GM21737 (cell line): ENCODE results near the gene DAPK1.

Experiments
- ATAC-seq: cut with Tn5 transposase; IDR thresholded peaks from one replicate; pipeline ENCODE4 v1.9.1; 2021; ENCODE audit warnings: mild to moderate bottlenecking, moderate library complexity; ENCODE audit not compliant: unreplicated experiment

DAPK1 gene

GRCh38 chr9:87638292-87638691 lies 140.6 kb downstream of the DAPK1 start:
- ATAC-seq = no peak

GRCh38 chr9:87639949-87640348 lies 142.3 kb downstream of the DAPK1 start:
- no peak for ATAC-seq

DNA sequence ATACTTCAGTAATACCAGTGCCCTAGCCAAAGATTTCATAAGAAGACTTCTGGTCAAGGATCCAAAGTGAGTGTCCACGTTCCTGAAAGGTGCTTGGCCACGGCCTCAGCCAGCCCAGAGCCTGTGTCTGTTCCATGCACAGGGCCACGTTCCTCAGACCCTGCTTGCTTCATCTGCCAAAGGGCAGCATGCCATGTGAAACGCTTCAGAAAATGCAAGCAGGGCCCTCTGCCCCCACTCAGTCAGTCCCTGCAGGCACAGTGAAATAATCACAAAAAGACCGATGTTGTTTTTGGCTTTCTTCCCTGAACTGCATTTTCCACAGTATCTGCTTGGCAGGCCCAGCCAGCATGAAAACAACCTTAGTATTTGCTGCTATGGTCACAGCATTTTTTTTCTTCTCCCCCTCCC lies 142.7 kb downstream of the DAPK1 start:
- no peak for ATAC-seq

GRCh38 chr9:87641067-87641466 lies 143.4 kb downstream of the DAPK1 start:
- no peak for ATAC-seq

GRCh38 chr9:87642330-87643106 lies 144.9 kb downstream of the DAPK1 start:
- no peak for ATAC-seq

GRCh38 chr9:87643107-87643650 lies 145.5 kb downstream of the DAPK1 start:
- ATAC-seq = no peak

- ATAC-seq = no peak
Measured at GRCh38 chr9:87643778-87644570, 146.3 kb downstream of the DAPK1 start.

DNA sequence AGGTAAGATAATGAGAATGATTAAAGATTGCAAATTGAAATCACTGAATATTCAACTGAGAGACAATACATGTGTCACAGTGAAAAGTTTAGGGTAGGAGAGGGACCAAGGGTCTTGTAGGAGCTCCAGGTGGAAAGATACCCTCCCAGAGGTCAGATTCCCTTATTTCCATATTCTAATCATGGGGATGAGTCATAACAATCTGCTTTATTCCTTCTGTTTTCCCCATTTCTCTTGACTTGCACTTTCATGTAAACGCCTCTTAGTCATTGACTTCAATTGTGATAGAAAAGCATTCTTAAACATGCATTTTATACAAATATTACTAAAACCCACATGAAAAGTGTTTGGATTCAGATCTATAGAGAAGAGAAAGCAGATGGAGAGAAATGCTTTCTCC lies 147.0 kb downstream of the DAPK1 start:
- no peak for ATAC-seq

DNA sequence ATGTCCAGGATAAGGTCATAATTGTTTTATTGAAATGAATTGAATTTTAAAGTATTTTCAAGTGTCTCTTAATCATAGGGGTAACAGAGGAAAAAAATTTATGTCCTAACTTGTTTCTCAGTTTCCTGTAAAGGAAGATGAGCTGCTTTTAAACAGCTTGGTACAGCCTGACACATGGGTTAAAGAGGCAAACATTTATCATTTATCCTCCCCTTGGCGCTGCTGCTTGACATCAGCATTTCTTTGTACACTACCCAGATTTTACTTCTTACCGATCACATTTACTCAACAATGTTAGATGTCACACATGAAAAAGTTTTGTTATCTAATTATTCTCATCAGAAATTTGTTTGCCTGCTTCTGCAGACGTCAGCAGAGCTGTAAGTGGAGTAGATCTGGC lies 148.9 kb downstream of the DAPK1 start:
- no peak for ATAC-seq

DNA sequence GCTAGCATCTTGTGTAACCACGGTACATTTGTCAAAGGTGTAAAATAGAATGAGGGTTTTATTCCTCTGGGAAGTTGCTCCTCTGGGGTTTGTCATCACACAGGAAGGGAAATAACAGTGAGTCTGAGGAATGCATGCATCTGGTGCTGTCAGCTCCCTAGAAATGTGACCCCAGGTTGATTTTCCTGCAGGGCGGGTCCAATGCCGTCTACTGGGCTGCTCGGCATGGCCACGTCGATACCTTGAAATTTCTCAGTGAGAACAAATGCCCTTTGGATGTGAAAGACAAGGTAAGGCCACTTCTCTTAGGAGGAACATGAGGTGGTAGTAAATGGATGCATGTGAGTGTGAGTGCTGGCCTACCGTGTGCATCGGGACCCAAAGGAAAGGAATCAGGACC lies 149.4 kb downstream of the DAPK1 start:
- ATAC-seq = no peak

- ATAC-seq = no peak
Measured at GRCh38 chr9:87648606-87649005, 150.9 kb downstream of the DAPK1 start.

DNA sequence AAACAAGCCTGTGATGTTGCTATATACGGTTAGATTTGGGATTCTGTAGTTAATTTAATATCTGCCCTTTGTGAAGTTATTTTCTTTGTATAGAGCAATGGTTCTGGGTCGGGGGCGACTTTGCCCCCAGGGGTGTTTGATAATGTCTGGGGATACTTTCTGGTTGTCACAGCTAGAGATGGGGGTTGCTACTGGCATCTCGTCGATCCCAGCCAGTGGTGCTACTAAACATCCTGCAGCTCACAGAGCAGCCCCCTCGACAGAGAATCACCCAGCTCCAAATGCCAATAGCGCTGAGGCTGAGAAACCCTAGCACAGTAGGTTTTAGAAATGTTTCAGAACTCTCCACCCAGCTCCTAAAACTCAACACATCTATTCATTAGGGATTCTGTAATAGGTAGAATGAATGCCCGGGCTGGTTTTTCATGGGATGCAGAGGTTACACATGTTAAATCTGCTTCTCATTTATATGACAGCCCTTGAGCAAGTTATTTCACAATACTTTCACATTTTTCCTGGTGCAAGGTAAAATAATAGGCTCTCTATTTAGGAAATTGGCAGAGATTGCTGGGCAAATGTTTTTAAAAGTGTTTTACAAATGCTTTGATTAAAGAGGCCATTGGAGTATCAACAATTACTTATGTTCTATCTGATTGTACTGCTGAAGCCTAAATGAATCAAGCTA lies 153.1 kb downstream of the DAPK1 start:
- no peak for ATAC-seq

DNA sequence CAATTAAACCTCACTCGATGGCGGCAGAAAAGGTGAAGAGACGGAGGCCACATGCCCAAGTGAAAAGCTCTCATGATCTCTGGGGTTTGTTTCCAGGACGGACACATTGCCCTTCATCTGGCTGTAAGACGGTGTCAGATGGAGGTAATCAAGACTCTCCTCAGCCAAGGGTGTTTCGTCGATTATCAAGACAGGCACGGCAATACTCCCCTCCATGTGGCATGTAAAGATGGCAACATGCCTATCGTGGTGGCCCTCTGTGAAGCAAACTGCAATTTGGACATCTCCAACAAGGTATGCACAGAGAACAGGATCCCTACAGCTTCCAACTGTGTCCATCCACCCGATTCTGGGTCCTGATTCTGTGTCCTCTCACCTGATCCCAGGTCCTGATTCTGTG lies 153.8 kb downstream of the DAPK1 start:
- no peak for ATAC-seq

- no peak for ATAC-seq
Measured at GRCh38 chr9:87653941-87654340, 156.3 kb downstream of the DAPK1 start.

DNA sequence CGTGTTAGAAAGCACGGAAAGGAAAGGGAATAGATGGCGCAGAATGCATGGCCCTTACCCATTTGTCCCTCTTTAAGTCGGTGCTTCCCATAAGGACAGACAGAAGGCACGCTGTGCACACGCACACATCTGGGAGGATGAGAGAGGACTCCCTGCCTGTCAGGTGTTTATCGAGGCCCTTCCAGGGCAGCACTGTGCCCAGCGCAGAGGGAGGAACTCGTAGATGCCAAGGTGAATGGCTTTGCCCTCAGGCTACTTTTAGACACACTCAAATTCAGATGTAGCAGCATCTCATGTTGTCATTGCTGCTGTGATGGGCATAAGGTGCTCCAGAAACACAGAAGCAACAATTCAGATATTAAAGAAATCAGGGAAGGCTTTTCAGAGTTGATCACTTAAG lies 158.1 kb downstream of the DAPK1 start:
- no peak for ATAC-seq

DNA sequence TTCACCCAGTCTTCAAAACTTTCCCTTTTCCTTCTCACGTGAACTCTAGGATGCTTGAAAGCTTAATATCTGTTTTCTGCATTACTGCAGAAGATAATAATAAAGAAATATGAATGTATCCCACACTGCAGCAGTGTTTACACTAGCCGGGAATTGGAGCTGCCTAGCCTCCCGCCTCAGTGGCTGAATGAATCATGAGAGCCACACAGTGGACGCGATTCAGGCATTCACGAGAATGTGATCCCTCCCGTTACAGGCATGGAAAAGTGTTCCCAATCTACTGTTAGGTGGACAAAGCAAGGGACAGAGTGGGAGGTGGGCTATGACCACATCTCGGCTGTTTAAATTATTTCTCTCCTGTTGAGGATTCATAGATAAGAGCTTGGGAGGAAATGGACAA lies 158.8 kb downstream of the DAPK1 start:
- no peak for ATAC-seq

DNA sequence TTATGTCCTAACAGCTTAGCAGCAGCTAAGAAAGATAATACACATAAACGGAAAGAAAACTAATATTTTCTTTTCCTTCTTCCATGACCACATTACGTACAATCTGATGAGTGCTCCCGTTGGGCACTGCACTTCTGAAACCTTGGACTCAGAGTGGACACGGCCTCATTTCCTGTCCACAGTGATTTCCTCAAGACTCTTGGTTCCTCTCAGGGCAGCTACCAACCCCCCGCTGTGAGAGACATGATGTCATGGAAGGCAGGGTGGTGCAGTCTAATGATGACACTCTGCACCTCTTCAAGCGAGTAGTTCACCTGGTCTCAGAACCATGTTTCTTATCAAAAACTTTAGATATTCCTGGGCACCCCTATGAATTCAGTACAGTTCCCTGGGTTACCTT lies 159.5 kb downstream of the DAPK1 start:
- ATAC-seq = no peak

DNA sequence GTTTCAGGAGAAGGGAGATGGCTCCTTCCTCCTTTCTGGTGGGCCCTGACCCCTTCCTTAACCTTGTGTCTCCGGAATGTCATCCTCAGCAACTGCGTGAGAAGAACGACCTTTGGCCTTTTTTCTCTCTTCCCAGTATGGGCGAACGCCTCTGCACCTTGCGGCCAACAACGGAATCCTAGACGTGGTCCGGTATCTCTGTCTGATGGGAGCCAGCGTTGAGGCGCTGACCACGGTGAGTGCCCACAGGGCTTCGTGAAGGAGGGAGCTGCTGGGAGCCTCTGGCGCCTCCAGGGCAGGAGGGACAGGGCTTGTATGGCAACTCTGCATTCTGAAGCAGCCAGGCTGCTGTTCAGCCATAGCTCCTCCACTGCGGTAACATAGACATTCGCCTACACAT lies 160.2 kb downstream of the DAPK1 start:
- ATAC-seq = no peak

DNA sequence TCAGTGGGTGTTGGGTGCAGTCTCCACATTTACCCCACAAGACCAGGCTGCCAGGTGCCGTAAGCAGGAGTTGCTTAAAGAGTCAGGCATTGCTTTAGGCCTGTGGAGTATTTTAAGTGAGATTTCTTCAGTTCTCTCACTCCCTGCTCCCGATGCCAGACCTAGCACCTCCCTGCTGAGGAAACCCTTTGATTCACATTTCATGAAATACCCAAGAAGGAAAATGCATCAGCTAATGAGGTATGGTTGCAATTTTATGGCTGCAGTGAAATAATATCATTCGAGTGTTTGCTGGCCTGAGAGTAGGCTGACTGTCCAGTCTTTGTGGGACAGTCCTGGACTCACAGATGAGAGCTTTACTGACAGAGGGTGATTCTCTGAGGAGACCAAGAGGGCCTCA lies 160.8 kb downstream of the DAPK1 start:
- ATAC-seq = no peak

GRCh38 chr9:87659534-87660419 lies 162.1 kb downstream of the DAPK1 start:
- ATAC-seq = no peak

- no peak for ATAC-seq
Measured at GRCh38 chr9:87661241-87661640, 163.6 kb downstream of the DAPK1 start.
